Measurements from ENCODE around the gene SLC35B2.

Gene SLC35B2

DNA sequence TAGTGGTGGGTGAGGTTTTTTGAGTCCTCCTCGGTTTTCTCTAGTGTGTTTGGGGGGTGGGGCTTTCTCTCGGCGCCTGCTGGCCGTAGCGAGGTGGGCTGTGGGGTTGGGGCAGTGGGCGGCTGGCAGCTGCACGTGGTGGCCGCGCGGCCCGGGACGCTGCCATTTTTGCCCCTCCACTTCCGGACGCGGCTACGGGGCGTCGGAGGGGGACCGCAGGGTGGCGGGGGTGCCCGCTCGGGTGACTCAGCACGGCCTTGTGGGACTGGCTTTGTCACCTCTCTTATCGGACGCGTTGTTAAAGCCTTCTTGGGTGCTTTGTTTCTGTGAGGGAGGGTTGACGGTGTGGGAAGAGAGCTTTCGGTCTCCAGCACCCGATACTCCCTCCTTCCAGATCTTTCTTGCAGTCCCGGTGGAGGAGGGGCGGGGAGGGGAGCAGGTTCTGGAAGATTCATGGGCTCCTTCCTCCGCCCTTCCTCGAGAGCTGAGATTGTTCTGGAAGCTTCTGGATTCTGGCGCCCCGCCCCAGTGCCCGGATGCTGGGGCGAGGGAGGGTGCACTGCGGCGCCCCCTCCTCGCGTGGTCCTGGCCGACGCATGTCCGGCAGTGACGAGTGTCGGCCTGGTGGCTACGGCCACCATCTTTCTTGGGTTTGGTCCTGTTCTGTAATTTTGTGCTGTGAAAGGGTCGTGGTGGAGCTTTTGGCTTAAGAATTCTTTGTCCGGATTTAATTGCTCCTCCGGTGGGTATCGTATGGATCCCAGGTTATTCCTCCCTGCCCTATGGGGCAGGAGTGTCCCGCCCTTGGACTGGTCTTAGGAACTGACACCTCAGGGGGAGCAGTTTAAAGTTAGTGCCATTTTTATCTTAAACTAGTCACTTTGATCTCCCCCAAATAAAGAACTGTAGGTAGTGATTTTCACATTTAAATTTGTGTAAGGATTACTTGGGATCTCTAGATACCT lies 9.7 kb downstream of the SLC35B2 start:
- peak; percentile 53 to 63 for DNase-seq (ENCODE audit: low read depth in 2 of 2)
- H3K4me3 ChIP-seq (replicated peaks in 1 of 2; ENCODE audit: low read depth in 2 of 2, low read length in 2 of 2) = peak overlapping the region; percentile 82 to 90
- TF ChIP-seq, protein P1, sequence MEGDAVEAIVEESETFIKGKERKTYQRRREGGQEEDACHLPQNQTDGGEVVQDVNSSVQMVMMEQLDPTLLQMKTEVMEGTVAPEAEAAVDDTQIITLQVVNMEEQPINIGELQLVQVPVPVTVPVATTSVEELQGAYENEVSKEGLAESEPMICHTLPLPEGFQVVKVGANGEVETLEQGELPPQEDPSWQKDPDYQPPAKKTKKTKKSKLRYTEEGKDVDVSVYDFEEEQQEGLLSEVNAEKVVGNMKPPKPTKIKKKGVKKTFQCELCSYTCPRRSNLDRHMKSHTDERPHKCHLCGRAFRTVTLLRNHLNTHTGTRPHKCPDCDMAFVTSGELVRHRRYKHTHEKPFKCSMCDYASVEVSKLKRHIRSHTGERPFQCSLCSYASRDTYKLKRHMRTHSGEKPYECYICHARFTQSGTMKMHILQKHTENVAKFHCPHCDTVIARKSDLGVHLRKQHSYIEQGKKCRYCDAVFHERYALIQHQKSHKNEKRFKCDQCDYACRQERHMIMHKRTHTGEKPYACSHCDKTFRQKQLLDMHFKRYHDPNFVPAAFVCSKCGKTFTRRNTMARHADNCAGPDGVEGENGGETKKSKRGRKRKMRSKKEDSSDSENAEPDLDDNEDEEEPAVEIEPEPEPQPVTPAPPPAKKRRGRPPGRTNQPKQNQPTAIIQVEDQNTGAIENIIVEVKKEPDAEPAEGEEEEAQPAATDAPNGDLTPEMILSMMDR (IDR thresholded peaks at IDR 0.05; ENCODE audit: low read depth, low read length) = no peak

DNA sequence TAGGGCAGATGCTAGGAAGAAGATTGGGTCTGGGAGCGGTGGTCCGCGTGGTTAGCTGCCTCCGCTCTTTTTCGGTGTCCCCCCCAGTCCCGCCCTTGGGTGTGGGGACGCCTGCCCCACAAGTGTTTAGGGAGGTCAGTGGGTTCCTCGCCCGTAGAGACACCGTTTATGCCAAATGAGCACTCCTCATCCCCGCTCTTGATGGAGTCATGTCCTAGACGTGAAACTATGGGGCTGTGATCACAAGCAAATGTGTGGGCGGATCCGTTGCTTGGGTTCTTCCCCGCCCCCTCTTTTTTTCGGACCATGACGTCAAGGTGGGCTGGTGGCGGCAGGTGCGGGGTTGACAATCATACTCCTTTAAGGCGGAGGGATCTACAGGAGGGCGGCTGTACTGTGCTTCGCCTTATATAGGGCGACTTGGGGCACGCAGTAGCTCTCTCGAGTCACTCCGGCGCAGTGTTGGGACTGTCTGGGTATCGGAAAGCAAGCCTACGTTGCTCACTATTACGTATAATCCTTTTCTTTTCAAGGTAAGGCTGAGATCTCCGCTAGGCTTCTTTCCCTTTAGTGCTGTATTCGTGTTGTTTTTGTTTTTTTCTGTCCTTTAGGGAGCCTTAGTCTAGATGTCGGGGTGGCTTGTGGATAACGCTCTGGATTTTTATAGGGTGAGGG lies 10.5 kb downstream of the SLC35B2 start, which contains the start of gene HSP90AB1:
Gene HSP90AB1 (plus strand): TSS at position 439 of the 675 bp plus-strand sequence. CDS start 1,529 bp downstream, outside the sequence.
- TF ChIP-seq, protein P1 (IDR thresholded peaks at IDR 0.05; ENCODE audit: low read depth, low read length) = no peak
- peak within 1 kb of the TSS; percentile 82 to 90 for H3K4me3 ChIP-seq (replicated peaks in 1 of 2; ENCODE audit: low read depth in 2 of 2, low read length in 2 of 2)
- peak; percentile 99 for DNase-seq (ENCODE audit: low read depth in 2 of 2)

DNA sequence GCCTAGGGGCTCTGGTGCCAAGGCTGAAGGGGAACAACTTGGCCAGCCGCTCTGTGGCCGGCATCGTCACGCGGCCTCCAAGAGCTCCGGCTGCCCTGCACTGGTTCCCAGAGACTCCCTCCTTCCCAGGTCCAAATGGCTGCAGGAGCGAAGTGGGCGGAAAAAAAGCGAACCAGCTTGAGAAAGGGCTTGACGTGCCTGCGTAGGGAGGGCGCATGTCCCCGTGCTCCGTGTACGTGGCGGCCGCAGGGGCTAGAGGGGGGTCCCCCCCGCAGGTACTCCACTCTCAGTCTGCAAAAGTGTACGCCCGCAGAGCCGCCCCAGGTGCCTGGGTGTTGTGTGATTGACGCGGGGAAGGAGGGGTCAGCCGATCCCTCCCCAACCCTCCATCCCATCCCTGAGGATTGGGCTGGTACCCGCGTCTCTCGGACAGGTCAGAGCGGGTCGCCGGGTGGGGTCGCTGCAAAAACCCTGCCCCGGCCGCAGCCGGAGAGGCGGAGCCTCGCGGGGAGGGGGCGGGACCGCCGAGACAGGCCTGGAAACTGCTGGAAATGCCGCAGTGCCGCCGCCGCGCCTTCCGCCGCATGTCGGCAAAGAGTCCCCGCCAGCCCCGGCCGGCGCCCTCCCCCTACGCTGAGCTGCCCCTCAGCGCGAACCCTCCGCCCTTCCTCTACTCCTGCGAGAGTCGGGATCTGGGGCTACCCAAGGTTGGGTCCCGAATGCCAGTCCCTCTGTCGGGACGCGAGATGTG lies 11.2 kb downstream of the SLC35B2 start:
- TF ChIP-seq, protein P1 (IDR thresholded peaks at IDR 0.05; ENCODE audit: low read depth, low read length) = no peak
- H3K4me3 ChIP-seq (replicated peaks in 1 of 2; ENCODE audit: low read depth in 2 of 2, low read length in 2 of 2) = peak overlapping the region; percentile 82 to 90
- DNase-seq (ENCODE audit: low read depth in 2 of 2) = peak; percentile 83 to 92

DNA sequence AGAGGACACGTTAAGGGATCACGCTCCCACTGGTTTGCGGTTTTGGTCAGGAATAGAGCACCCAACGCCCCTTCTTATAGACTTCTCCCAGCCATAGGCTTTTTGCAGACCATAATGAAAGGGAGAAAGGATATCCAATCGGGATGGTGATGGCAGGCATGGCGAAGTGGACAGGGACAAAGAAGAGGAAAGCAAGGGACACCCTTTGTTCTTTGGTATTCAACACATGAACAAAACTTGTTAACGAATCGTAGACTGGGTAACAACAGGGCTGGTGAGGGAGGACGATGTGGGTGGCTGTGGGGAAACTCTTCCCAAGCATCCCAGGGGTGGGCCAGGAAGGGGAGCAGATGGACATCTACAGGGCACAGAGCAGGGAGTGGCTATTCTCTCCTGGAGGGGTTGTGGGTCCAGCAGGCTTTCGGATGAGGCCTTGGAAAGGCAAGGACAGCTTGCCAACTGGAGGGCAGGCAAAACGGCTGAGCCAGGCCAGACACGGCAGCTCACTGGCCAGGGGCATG lies 11.9 kb downstream of the SLC35B2 start:
- H3K4me3 ChIP-seq (replicated peaks in 1 of 2; ENCODE audit: low read depth in 2 of 2, low read length in 2 of 2) = peak overlapping the region; percentile 82 to 90
- TF ChIP-seq, protein P1 (IDR thresholded peaks at IDR 0.05; ENCODE audit: low read depth, low read length) = no peak
- no peak for DNase-seq (ENCODE audit: low read depth in 2 of 2)

DNA sequence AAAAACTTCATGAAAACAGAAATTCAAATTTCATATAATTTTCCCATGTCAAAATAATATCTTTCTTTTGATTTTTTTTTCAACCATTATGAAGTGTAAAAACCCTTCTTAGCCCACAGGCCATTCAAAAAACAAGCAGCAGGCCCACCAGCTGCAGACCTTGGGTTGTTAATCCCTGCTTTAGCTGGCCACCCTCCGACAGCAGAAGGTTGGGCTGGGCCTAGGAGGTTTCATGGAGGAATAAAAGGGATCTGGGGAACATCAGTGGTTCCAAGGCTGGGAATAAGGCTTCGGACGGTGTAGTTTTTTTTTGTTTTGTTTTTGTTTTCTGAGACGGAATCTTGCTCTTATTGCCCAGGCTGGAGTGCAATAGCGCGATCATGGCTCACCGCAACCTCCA lies 14.0 kb downstream of the SLC35B2 start:
- no peak for DNase-seq (ENCODE audit: low read depth in 2 of 2)
- TF ChIP-seq, protein P1 (IDR thresholded peaks at IDR 0.05; ENCODE audit: low read depth, low read length) = no peak
- H3K4me3 ChIP-seq (replicated peaks in 1 of 2; ENCODE audit: low read depth in 2 of 2, low read length in 2 of 2) = no peak overlapping the region

DNA sequence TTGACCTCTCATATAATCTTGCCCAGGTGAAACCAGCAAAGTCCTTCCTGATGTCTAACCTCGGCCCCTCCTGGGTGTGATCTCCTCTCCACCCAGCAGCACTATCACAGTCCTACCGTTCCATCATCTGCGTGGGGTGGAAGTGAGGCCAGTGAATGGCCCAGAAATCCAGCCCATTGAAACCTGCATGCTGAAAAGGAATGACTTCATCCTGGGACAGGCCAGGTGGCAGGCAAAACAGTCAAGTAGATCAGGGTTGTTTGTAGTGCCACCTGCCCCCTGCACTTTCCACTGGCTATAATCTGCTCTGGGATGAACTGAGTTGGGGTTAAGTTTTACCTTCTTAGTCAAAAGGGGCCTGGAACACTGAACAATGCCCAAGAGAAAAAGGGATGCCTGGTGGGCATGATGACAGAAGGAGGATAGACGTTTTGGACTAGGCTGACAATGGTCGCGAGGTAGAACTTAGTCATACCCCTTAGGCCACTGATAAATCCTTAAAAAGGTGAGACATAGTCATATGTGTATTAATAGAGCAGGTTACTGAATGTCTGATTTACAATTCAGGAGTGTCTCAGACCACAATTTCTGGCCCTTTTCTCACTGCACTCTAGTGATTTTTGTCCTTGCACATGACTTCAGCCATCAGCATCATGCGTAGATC lies 18.5 kb downstream of the SLC35B2 start:
- TF ChIP-seq, protein P1 (IDR thresholded peaks at IDR 0.05; ENCODE audit: low read depth, low read length) = no peak
- DNase-seq (ENCODE audit: low read depth in 2 of 2) = no peak
- H3K4me3 ChIP-seq (replicated peaks in 1 of 2; ENCODE audit: low read depth in 2 of 2, low read length in 2 of 2) = no peak overlapping the region

All from cardiac fibroblast (primary cell).